Vagina (tissue), 2 donors: ENCODE measurements around the gene GALE.

ENCODE experiments used
- POLR2A ChIP-seq, 2 donors: fragments of 450-650 bp; IDR thresholded peaks; one replicate each; pipeline ENCODE4 v1.6.1; 2017; ENCODE audit warnings: antibody characterized with exemption in 2 of 2, mild to moderate bottlenecking in 2 of 2, moderate library complexity in 2 of 2
- TF ChIP-seq, protein P1 (sequence below), 3 experiments: fragments of 450-650 bp in 2 of 3; fragments of 200-600 bp in 1 of 3; sonication (generic) in 1 of 3; IDR thresholded peaks; one replicate each; pipeline ENCODE4 v1.5.1; 2017 to 2019; ENCODE audit warnings: antibody characterized with exemption in 3 of 3, mild to moderate bottlenecking in 2 of 3, moderate library complexity in 2 of 3

GRCh38 chr1:23784846-23785245 lies 15.7 kb downstream of the GALE start:
- no peak for TF ChIP-seq POLR2A (IDR thresholded peaks at IDR 0.05)
- TF ChIP-seq, protein P1, sequence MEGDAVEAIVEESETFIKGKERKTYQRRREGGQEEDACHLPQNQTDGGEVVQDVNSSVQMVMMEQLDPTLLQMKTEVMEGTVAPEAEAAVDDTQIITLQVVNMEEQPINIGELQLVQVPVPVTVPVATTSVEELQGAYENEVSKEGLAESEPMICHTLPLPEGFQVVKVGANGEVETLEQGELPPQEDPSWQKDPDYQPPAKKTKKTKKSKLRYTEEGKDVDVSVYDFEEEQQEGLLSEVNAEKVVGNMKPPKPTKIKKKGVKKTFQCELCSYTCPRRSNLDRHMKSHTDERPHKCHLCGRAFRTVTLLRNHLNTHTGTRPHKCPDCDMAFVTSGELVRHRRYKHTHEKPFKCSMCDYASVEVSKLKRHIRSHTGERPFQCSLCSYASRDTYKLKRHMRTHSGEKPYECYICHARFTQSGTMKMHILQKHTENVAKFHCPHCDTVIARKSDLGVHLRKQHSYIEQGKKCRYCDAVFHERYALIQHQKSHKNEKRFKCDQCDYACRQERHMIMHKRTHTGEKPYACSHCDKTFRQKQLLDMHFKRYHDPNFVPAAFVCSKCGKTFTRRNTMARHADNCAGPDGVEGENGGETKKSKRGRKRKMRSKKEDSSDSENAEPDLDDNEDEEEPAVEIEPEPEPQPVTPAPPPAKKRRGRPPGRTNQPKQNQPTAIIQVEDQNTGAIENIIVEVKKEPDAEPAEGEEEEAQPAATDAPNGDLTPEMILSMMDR (IDR thresholded peaks at IDR 0.05), result no peak
